ENCODE results near the gene HDAC4.

- TF ChIP-seq CTCF (IDR thresholded peaks at IDR 0.05) = no peak
- TF ChIP-seq POLR2A (IDR thresholded peaks at IDR 0.05) = no peak
These were observed 357.5 kb downstream of the HDAC4 start for GRCh38 chr2:239043326-239043725.
